ENCODE measurements around the gene DLG4.
A peak's percentile ranks its signal among the peaks of the same experiment; 100 is the strongest.

Gene DLG4

GRCh38 chr17:7219812-7220592, at the start of gene DLG4, which contains the start of gene ACADVL:
TSS of gene DLG4 (minus strand) at chr17:7219836.
TSS of gene ACADVL (plus strand) at chr17:7219938. CDS start at chr17:7219985, 47 bp downstream.
- peak within 1 kb of the TSS; percentile 98 for H3K27ac ChIP-seq
- H3K9ac ChIP-seq (ENCODE audit: insufficient read length), result peak within 1 kb of the TSS; percentile 82
- H3K9me3 ChIP-seq (ENCODE audit: low read depth, low read length), result no peaks in the 10 kb centered on the region
- H3K36me3 ChIP-seq (ENCODE audit: insufficient read depth, low read length), result peaks cover 39% of the 10 kb centered on the region
- DNase-seq (ENCODE audit: low read depth, low spot score), result no peak
- H3K4me3 ChIP-seq, result peak within 1 kb of the TSS; percentile 90
- TF ChIP-seq EZH2 (IDR thresholded peaks at IDR 0.05) (no peak), FOXP2 (optimal IDR thresholded peaks at IDR 0.05; ENCODE audit: control extremely low read depth, extremely low read length, insufficient read depth) (no peak), POLR2AphosphoS5 (IDR thresholded peaks at IDR 0.05; ENCODE audit: borderline replicate concordance, low read depth, low read length) (0 out of 2 replicates have a peak, but pooled peaks have one; percentile 28)

GRCh38 chr17:7266784-7267183, 47.1 kb upstream of the DLG4 start:
- Histone ChIP-seq H3K9me3 (ENCODE audit: low read depth, low read length) (no peaks in the 10 kb centered on the region), H3K9ac (ENCODE audit: insufficient read length) (no peak overlapping the region), H3K4me3 (no peak overlapping the region), H3K36me3 (ENCODE audit: insufficient read depth, low read length) (no peaks in the 10 kb centered on the region), H3K27ac (no peak overlapping the region)
- TF ChIP-seq POLR2AphosphoS5 (IDR thresholded peaks at IDR 0.05; ENCODE audit: borderline replicate concordance, low read depth, low read length), result no peak
- TF ChIP-seq EZH2 (IDR thresholded peaks at IDR 0.05), result no peak
- no peak for TF ChIP-seq FOXP2 (optimal IDR thresholded peaks at IDR 0.05; ENCODE audit: control extremely low read depth, extremely low read length, insufficient read depth)
- no peak for DNase-seq (ENCODE audit: low read depth, low spot score)

- Histone ChIP-seq H3K9ac (ENCODE audit: insufficient read length) (no peak overlapping the region), H3K9me3 (ENCODE audit: low read depth, low read length) (no peaks in the 10 kb centered on the region), H3K27ac (no peak overlapping the region), H3K4me3 (no peak overlapping the region), H3K36me3 (ENCODE audit: insufficient read depth, low read length) (peaks cover 13% of the 10 kb centered on the region)
- no peak for DNase-seq (ENCODE audit: low read depth, low spot score)
- no peak for TF ChIP-seq POLR2AphosphoS5 (IDR thresholded peaks at IDR 0.05; ENCODE audit: borderline replicate concordance, low read depth, low read length)
- no peak for TF ChIP-seq EZH2 (IDR thresholded peaks at IDR 0.05)
- TF ChIP-seq FOXP2 (optimal IDR thresholded peaks at IDR 0.05; ENCODE audit: control extremely low read depth, extremely low read length, insufficient read depth), result no peak
These were observed 44.1 kb upstream of the DLG4 start for GRCh38 chr17:7263801-7264078.

GRCh38 chr17:7262935-7263800, 43.5 kb upstream of the DLG4 start:
- Histone ChIP-seq H3K9ac (ENCODE audit: insufficient read length) (no peak overlapping the region), H3K27ac (no peak overlapping the region), H3K4me3 (no peak overlapping the region), H3K36me3 (ENCODE audit: insufficient read depth, low read length) (peaks cover 17% of the 10 kb centered on the region), H3K9me3 (ENCODE audit: low read depth, low read length) (no peaks in the 10 kb centered on the region)
- no peak for DNase-seq (ENCODE audit: low read depth, low spot score)
- TF ChIP-seq EZH2 (IDR thresholded peaks at IDR 0.05), result no peak
- TF ChIP-seq FOXP2 (optimal IDR thresholded peaks at IDR 0.05; ENCODE audit: control extremely low read depth, extremely low read length, insufficient read depth), result no peak
- no peak for TF ChIP-seq POLR2AphosphoS5 (IDR thresholded peaks at IDR 0.05; ENCODE audit: borderline replicate concordance, low read depth, low read length)

GRCh38 chr17:7262192-7262934, 42.7 kb upstream of the DLG4 start, which contains the start of gene CLDN7:
TSS of gene CLDN7 (minus strand) at chr17:7262478. CDS start at chr17:7262043, 435 bp downstream.
- no peak within 1 kb of the TSS for H3K4me3 ChIP-seq
- H3K9me3 ChIP-seq (ENCODE audit: low read depth, low read length), result no peaks in the 10 kb centered on the region
- TF ChIP-seq POLR2AphosphoS5 (IDR thresholded peaks at IDR 0.05; ENCODE audit: borderline replicate concordance, low read depth, low read length) (no peak), EZH2 (IDR thresholded peaks at IDR 0.05) (no peak), FOXP2 (optimal IDR thresholded peaks at IDR 0.05; ENCODE audit: control extremely low read depth, extremely low read length, insufficient read depth) (no peak)
- no peak for DNase-seq (ENCODE audit: low read depth, low spot score)
- no peak within 1 kb of the TSS for H3K9ac ChIP-seq (ENCODE audit: insufficient read length)
- H3K27ac ChIP-seq, result no peak within 1 kb of the TSS
- H3K36me3 ChIP-seq (ENCODE audit: insufficient read depth, low read length), result peaks cover 17% of the 10 kb centered on the region

- peaks cover 17% of the 10 kb centered on the region for H3K36me3 ChIP-seq (ENCODE audit: insufficient read depth, low read length)
- no peak overlapping the region for H3K27ac ChIP-seq
- TF ChIP-seq EZH2 (IDR thresholded peaks at IDR 0.05) (no peak), POLR2AphosphoS5 (IDR thresholded peaks at IDR 0.05; ENCODE audit: borderline replicate concordance, low read depth, low read length) (no peak), FOXP2 (optimal IDR thresholded peaks at IDR 0.05; ENCODE audit: control extremely low read depth, extremely low read length, insufficient read depth) (no peak)
- no peak overlapping the region for H3K4me3 ChIP-seq
- H3K9ac ChIP-seq (ENCODE audit: insufficient read length), result no peak overlapping the region
- no peak for DNase-seq (ENCODE audit: low read depth, low spot score)
- H3K9me3 ChIP-seq (ENCODE audit: low read depth, low read length), result no peaks in the 10 kb centered on the region
These were observed 41.9 kb upstream of the DLG4 start for GRCh38 chr17:7261379-7262191.

GRCh38 chr17:7260651-7261378, 41.2 kb upstream of the DLG4 start:
- Histone ChIP-seq H3K9ac (ENCODE audit: insufficient read length) (no peak overlapping the region), H3K9me3 (ENCODE audit: low read depth, low read length) (no peaks in the 10 kb centered on the region), H3K4me3 (no peak overlapping the region), H3K36me3 (ENCODE audit: insufficient read depth, low read length) (peaks cover 17% of the 10 kb centered on the region), H3K27ac (no peak overlapping the region)
- no peak for TF ChIP-seq EZH2 (IDR thresholded peaks at IDR 0.05)
- TF ChIP-seq POLR2AphosphoS5 (IDR thresholded peaks at IDR 0.05; ENCODE audit: borderline replicate concordance, low read depth, low read length), result no peak
- TF ChIP-seq FOXP2 (optimal IDR thresholded peaks at IDR 0.05; ENCODE audit: control extremely low read depth, extremely low read length, insufficient read depth), result no peak
- DNase-seq (ENCODE audit: low read depth, low spot score), result no peak
